Measurements from ENCODE around the gene OTOR.

Gene OTOR

GRCh38 chr20:16748308-16748900 is at the start of gene OTOR:
Gene OTOR, plus strand, starts transcription at chr20:16748358. Its CDS starts 44 bp downstream, at chr20:16748402.
- DNase-seq = no peak

- DNase-seq = no peak
Observed at GRCh38 chr20:16699293-16699692, 48.9 kb upstream of the OTOR start.

GRCh38 chr20:16701296-16701695 is 46.9 kb upstream of the OTOR start:
- peak in 1 of 2 experiments; percentile 7 for DNase-seq

GRCh38 chr20:16703570-16703969 is 44.6 kb upstream of the OTOR start:
- no peak for DNase-seq

- no peak for DNase-seq
Observed at GRCh38 chr20:16707674-16708073, 40.5 kb upstream of the OTOR start.

GRCh38 chr20:16708602-16709001 is 39.6 kb upstream of the OTOR start:
- no peak for DNase-seq

- DNase-seq = no peak
Observed at GRCh38 chr20:16709017-16709416, 39.1 kb upstream of the OTOR start.

- no peak for DNase-seq
Observed at GRCh38 chr20:16710781-16711180, 37.4 kb upstream of the OTOR start.

GRCh38 chr20:16711661-16712258 is 36.4 kb upstream of the OTOR start:
- DNase-seq = no peak

GRCh38 chr20:16712511-16712947 is 35.6 kb upstream of the OTOR start:
- no peak for DNase-seq

GRCh38 chr20:16713066-16713465 is 35.1 kb upstream of the OTOR start:
- DNase-seq = no peak

GRCh38 chr20:16714242-16714641 is 33.9 kb upstream of the OTOR start:
- DNase-seq = no peak

GRCh38 chr20:16714751-16715150 is 33.4 kb upstream of the OTOR start:
- DNase-seq = no peak

- no peak for DNase-seq
Observed at GRCh38 chr20:16719421-16719820, 28.7 kb upstream of the OTOR start.

- DNase-seq = no peak
Observed at GRCh38 chr20:16729080-16729479, 19.1 kb upstream of the OTOR start.

GRCh38 chr20:16729565-16730460 is 18.3 kb upstream of the OTOR start, which contains the start of gene SNRPB2:
Gene SNRPB2, plus strand, starts transcription at chr20:16730026. Its CDS starts 1,677 bp downstream, at chr20:16731703.
- peak; percentile 89 to 90 for DNase-seq

- DNase-seq = no peak
Observed at GRCh38 chr20:16732506-16733152, 15.5 kb upstream of the OTOR start.

GRCh38 chr20:16740365-16741072 is 7.6 kb upstream of the OTOR start:
- DNase-seq = no peak

GRCh38 chr20:16744178-16744807 is 3.9 kb upstream of the OTOR start:
- DNase-seq = no peak

- DNase-seq = no peak
Observed at GRCh38 chr20:16745204-16745603, 3.0 kb upstream of the OTOR start.

GRCh38 chr20:16747291-16747811 is 807 bp upstream of the OTOR start:
- DNase-seq = no peak

- DNase-seq = no peak
Observed at GRCh38 chr20:16749573-16749972, 1.4 kb downstream of the OTOR start.
